Esophagus squamous epithelium (tissue), 4 donors: ENCODE results near the gene GNAT2.

Experiments
- CTCF ChIP-seq, 6 experiments: fragments of 450-650 bp in 4 of 6; fragments of 200-600 bp in 2 of 6; sonication (generic) in 2 of 6; IDR thresholded peaks; one replicate each; pipeline ENCODE4 v1.5.1; 2016 to 2019; ENCODE audit warnings: antibody characterized with exemption in 6 of 6, mild to moderate bottlenecking in 4 of 6, moderate library complexity in 4 of 6
- POLR2A ChIP-seq, 4 donors: fragments of 450-650 bp; IDR thresholded peaks; one replicate each; pipeline ENCODE4 v1.6.1; 2017; ENCODE audit warnings: antibody characterized with exemption in 4 of 4, mild to moderate bottlenecking in 4 of 4, moderate library complexity in 3 of 4

GRCh38 chr1:109618661-109619575 is 498 bp downstream of the GNAT2 start:
- TF ChIP-seq CTCF (IDR thresholded peaks at IDR 0.05) (no peak), POLR2A (IDR thresholded peaks at IDR 0.05) (no peak)
